Neural progenitor cell (in vitro differentiated cells): ENCODE measurements around the gene GH1. TPM values are rescaled to one million over a fixed set of nuclear protein-coding genes. Genes with fewer than 3 reads are reported as not detected.
"Not testable (repeated sequence)": the region's sequence is repeated elsewhere in the genome, so short reads cannot be mapped to it uniquely, and the experiment has no call there.

Experiments used
- DNase-seq: peaks from one replicate; pipeline ENCODE4 v3.0.0-alpha.2; 2016; ENCODE audit warnings: low spot score
- H2AFZ ChIP-seq: fragments of 200-600 bp; sonication (generic); replicated peaks from 2 replicates; pipeline ENCODE4 v1.6.1; 2016; ENCODE audit warnings: antibody characterized with exemption
- H3F3A ChIP-seq: fragments of 200-600 bp; sonication (generic); 2 replicates; pipeline ENCODE4 v1.6.1; 2016; ENCODE audit warnings: antibody characterized with exemption, low read depth
- H3K27ac ChIP-seq: fragments of 200-600 bp; sonication (generic); 2 replicates; pipeline ENCODE4 v1.5.1; 2016; ENCODE audit warnings: mild to moderate bottlenecking
- H3K27me3 ChIP-seq: fragments of 200-600 bp; sonication (generic); 2 replicates; pipeline ENCODE4 v1.6.1; 2016; ENCODE audit warnings: mild to moderate bottlenecking, moderate library complexity
- H3K36me3 ChIP-seq: fragments of 200-600 bp; sonication (generic); 2 replicates; pipeline ENCODE4 v1.5.1; 2016
- H3K4me1 ChIP-seq: fragments of 200-600 bp; sonication (generic); 2 replicates; pipeline ENCODE4 v1.6.1; 2016; ENCODE audit warnings: mixed run types
- H3K4me2 ChIP-seq: fragments of 200-600 bp; sonication (generic); 2 replicates; pipeline ENCODE4 v1.6.1; 2016
- H3K4me3 ChIP-seq: fragments of 200-600 bp; sonication (generic); 2 replicates; pipeline ENCODE4 v1.5.1; 2016
- H3K79me2 ChIP-seq: fragments of 200-600 bp; sonication (generic); 2 replicates; pipeline ENCODE4 v1.6.1; 2016; ENCODE audit warnings: low read depth
- H3K9ac ChIP-seq: fragments of 200-600 bp; sonication (generic); 2 replicates; pipeline ENCODE4 v1.6.1; 2016
- H3K9me3 ChIP-seq: fragments of 200-600 bp; sonication (generic); 2 replicates; pipeline ENCODE4 v1.5.1; 2016; ENCODE audit warnings: low read depth
- H4K20me1 ChIP-seq: fragments of 200-600 bp; sonication (generic); 2 replicates; pipeline ENCODE4 v1.6.1; 2016; ENCODE audit warnings: low read depth
- H3K27ac Mint-ChIP-seq: 3 replicates; pipeline ENCODE4 v1.8.0; 2021; ENCODE audit warnings: mixed read lengths
- H3K27me3 Mint-ChIP-seq: 2 replicates; pipeline ENCODE4 v1.8.0; 2022; ENCODE audit warnings: low read depth, mild to moderate bottlenecking, inconsistent platforms, moderate library complexity, mixed read lengths; ENCODE audit not compliant: insufficient read depth
- H3K36me3 Mint-ChIP-seq: 3 replicates; pipeline ENCODE4 v1.8.0; 2021; ENCODE audit warnings: mixed read lengths
- H3K4me1 Mint-ChIP-seq: 3 replicates; pipeline ENCODE4 v1.8.0; 2021; ENCODE audit warnings: mixed read lengths
- H3K4me3 Mint-ChIP-seq: 3 replicates; pipeline ENCODE4 v1.8.0; 2021; ENCODE audit warnings: mild to moderate bottlenecking, moderate library complexity, mixed read lengths
- H3K9me3 Mint-ChIP-seq: 3 replicates; pipeline ENCODE4 v1.8.0; 2020; ENCODE audit warnings: mixed read lengths
- CTCF ChIP-seq: fragments of 200-600 bp; sonication (generic); IDR thresholded peaks from 2 replicates; pipeline ENCODE4 v1.5.1; 2017; ENCODE audit warnings: antibody characterized with exemption, mild to moderate bottlenecking
- EZH2 ChIP-seq: fragments of 200-600 bp; sonication (generic); IDR thresholded peaks from 2 replicates; pipeline ENCODE4 v1.6.1; 2017; ENCODE audit warnings: antibody characterized with exemption, mild to moderate bottlenecking, moderate library complexity
- EZH2phosphoT487 ChIP-seq: fragments of 200-600 bp; sonication (generic); IDR thresholded peaks from 2 replicates; pipeline ENCODE4 v1.6.1; 2017; ENCODE audit warnings: antibody characterized with exemption
- total RNA-seq: library from RNA; depleted of rRNA; stranded (reverse); fragments of >200 nt; gene quantifications from 2 replicates; pipeline ENCODE4 v1.2.3, GENCODE V29; 2015; ENCODE audit warnings: low replicate concordance

Gene GH1
- total RNA-seq, 1 donor from 2014 or later = not detected

- peak overlapping the region; percentile 89 for H2AFZ ChIP-seq
- Mint-ChIP-seq H3K4me1 (peaks cover 11% of the 10 kb centered on the region), H3K27ac (no peak overlapping the region), H3K27me3 (peaks cover 13% of the 10 kb centered on the region), H3K9me3 (no peaks in the 10 kb centered on the region), H3K4me3 (no peak overlapping the region), H3K36me3 (no peaks in the 10 kb centered on the region)
- DNase-seq = peak; percentile 75
- no peak overlapping the region for H3K4me3 ChIP-seq
- no peak overlapping the region for H3K9ac ChIP-seq
- no peaks in the 10 kb centered on the region for H3K79me2 ChIP-seq
- H3K4me2 ChIP-seq = no peak overlapping the region
- H3K4me1 ChIP-seq = no peaks in the 10 kb centered on the region
- no peaks in the 10 kb centered on the region for H3K9me3 ChIP-seq
- no peak overlapping the region for H3K27ac ChIP-seq
- H3K36me3 ChIP-seq = no peaks in the 10 kb centered on the region
- peaks cover 6% of the 10 kb centered on the region for H3F3A ChIP-seq
- H3K27me3 ChIP-seq = peaks cover 4% of the 10 kb centered on the region
- TF ChIP-seq EZH2 (no peak), CTCF (peak; percentile 85), EZH2phosphoT487 (no peak)
- no peaks in the 10 kb centered on the region for H4K20me1 ChIP-seq
These were observed 678 bp upstream of the GH1 start for GRCh38 chr17:63919311-63919723.

- Histone ChIP-seq H3K9me3 (no peaks in the 10 kb centered on the region), H4K20me1 (no peaks in the 10 kb centered on the region), H3K4me2 (peak overlapping the region; percentile 49), H3K4me3 (no peak overlapping the region), H3K9ac (no peak overlapping the region), H3K27me3 (peaks cover 4% of the 10 kb centered on the region), H3K36me3 (no peaks in the 10 kb centered on the region), H2AFZ (peak overlapping the region; percentile 85), H3K4me1 (no peaks in the 10 kb centered on the region), H3K27ac (no peak overlapping the region), H3K79me2 (no peaks in the 10 kb centered on the region), H3F3A (peaks cover 6% of the 10 kb centered on the region)
- H3K9me3 Mint-ChIP-seq = no peaks in the 10 kb centered on the region
- H3K36me3 Mint-ChIP-seq = no peaks in the 10 kb centered on the region
- H3K27ac Mint-ChIP-seq = no peak overlapping the region
- peaks cover 11% of the 10 kb centered on the region for H3K4me1 Mint-ChIP-seq
- no peak overlapping the region for H3K4me3 Mint-ChIP-seq
- no peak for TF ChIP-seq EZH2phosphoT487
- peak; percentile 40 for TF ChIP-seq CTCF
- no peak for TF ChIP-seq EZH2
- peaks cover 13% of the 10 kb centered on the region for H3K27me3 Mint-ChIP-seq
- DNase-seq = peak; percentile 62
These were observed 334 bp downstream of the GH1 start for GRCh38 chr17:63918305-63918704.

- Mint-ChIP-seq H3K27ac (no peak overlapping the region), H3K4me3 (no peak overlapping the region), H3K9me3 (no peaks in the 10 kb centered on the region), H3K4me1 (peaks cover 11% of the 10 kb centered on the region), H3K36me3 (no peaks in the 10 kb centered on the region), H3K27me3 (peaks cover 13% of the 10 kb centered on the region)
- no peaks in the 10 kb centered on the region for H3K36me3 ChIP-seq
- H3F3A ChIP-seq = peaks cover 6% of the 10 kb centered on the region
- no peak overlapping the region for H3K9ac ChIP-seq
- TF ChIP-seq EZH2phosphoT487 = no peak
- no peak for TF ChIP-seq CTCF
- no peak for TF ChIP-seq EZH2
- peak overlapping the region; percentile 49 for H3K4me2 ChIP-seq
- H2AFZ ChIP-seq = peak overlapping the region; percentile 85
- DNase-seq = no peak
- no peak overlapping the region for H3K27ac ChIP-seq
- H3K4me3 ChIP-seq = no peak overlapping the region
- H3K27me3 ChIP-seq = peaks cover 4% of the 10 kb centered on the region
- no peaks in the 10 kb centered on the region for H3K79me2 ChIP-seq
- H4K20me1 ChIP-seq = no peaks in the 10 kb centered on the region
- H3K4me1 ChIP-seq = no peaks in the 10 kb centered on the region
- no peaks in the 10 kb centered on the region for H3K9me3 ChIP-seq
These were observed 993 bp downstream of the GH1 start for GRCh38 chr17:63917646-63918045.

- not testable (repeated sequence) for H3K27ac ChIP-seq, H3K27me3 ChIP-seq, H4K20me1 ChIP-seq, H3K36me3 Mint-ChIP-seq, H3F3A ChIP-seq, H3K79me2 ChIP-seq, H3K9ac ChIP-seq, H3K4me2 ChIP-seq, H3K4me3 ChIP-seq, H3K4me3 Mint-ChIP-seq, H3K36me3 ChIP-seq, H3K9me3 Mint-ChIP-seq, H3K4me1 Mint-ChIP-seq, H3K4me1 ChIP-seq, H3K27ac Mint-ChIP-seq, DNase-seq, H3K9me3 ChIP-seq
- H2AFZ ChIP-seq = peak overlapping the region; percentile 85
- H3K27me3 Mint-ChIP-seq = peaks cover 12% of the 10 kb centered on the region
These were observed 1.4 kb downstream of the GH1 start for GRCh38 chr17:63917206-63917605.
